Posterior vena cava (tissue), 2 donors: ENCODE measurements around the gene BMAL1. TPM values are rescaled to one million over a fixed set of nuclear protein-coding genes. Genes with fewer than 3 reads are reported as not detected.
"Not testable (repeated sequence)": the region's sequence is repeated elsewhere in the genome, so short reads cannot be mapped to it uniquely, and the experiment has no call there.

Source experiments
- DNase-seq: peaks from one replicate; pipeline ENCODE4 v3.0.0-alpha.2; 2020; ENCODE audit warnings: low spot score
- intact Hi-C, 2 donors: fragments of 100-400 bp; cut with DNase I; formaldehyde crosslinking; loops; one replicate each; pipeline versions ENCODE4 v1.14.1 to v1.14.2; 2022 to 2023
- long read RNA-seq, 2 donors: library from polyadenylated mRNA; unstranded; transcript quantifications; one replicate each; pipeline ENCODE4 v2.0.0, GENCODE V29; 2020 to 2021
- total RNA-seq, 2 donors: library from RNA; stranded (reverse); fragmentation: NEBNext Ultra II Directional; extraction: Animal tissue kit (Norgen Biotek cat#: 25700); gene quantifications; one replicate each; pipeline ENCODE4 v1.2.1, GENCODE V29; 2021
- donor health status: DM: yes; HTN: yes; CAD: no.
- donor health status: DM: yes; HTN: yes; CAD: no.

The BMAL1 gene
- 10 to 100 TPM; 17.6 to 28.4 TPM for total RNA-seq
- long read RNA-seq, donor 1, partial matches to known transcripts, result 2 of 9 reads
- long read RNA-seq, donor 1, other reads (novel, unspliced or antisense), result 5 of 9 reads
- long read RNA-seq, donor 2, partial matches to known transcripts, result 6 of 24 reads
- long read RNA-seq, donor 2, other reads (novel, unspliced or antisense), result 15 of 24 reads

- peak; percentile 90 for DNase-seq
- intact Hi-C loops, result loop anchor here in 1 of 2 donors (10.0 kb wide), 1 partner anchor 57 kb away; no protein-coding TSS in a partner anchor
Observed at GRCh38 chr11:13277768-13278608, at the start of gene BMAL1. Gene BMAL1 (plus strand): TSS chr11:13277790. CDS start chr11:13354309, 76,519 bp downstream.

- DNase-seq, result no peak
- intact Hi-C loops, result no loop called here
Observed at GRCh38 chr11:13228572-13228971, 49.0 kb upstream of the BMAL1 start.

- DNase-seq, result no peak
- intact Hi-C loops, result no loop called here
Observed at GRCh38 chr11:13229136-13229535, 48.5 kb upstream of the BMAL1 start.

- DNase-seq, result peak; percentile 78
- intact Hi-C loops, result no loop called here
Observed at GRCh38 chr11:13229711-13230318, 47.8 kb upstream of the BMAL1 start.

GRCh38 chr11:13233173-13233745 is 44.3 kb upstream of the BMAL1 start:
- no peak for DNase-seq
- intact Hi-C loops, result no loop called here

- no peak for DNase-seq
- intact Hi-C loops, result no loop called here
Observed at GRCh38 chr11:13235895-13236294, 41.7 kb upstream of the BMAL1 start.

GRCh38 chr11:13236626-13237025 is 41.0 kb upstream of the BMAL1 start:
- DNase-seq, result no peak
- intact Hi-C loops, result no loop called here

- DNase-seq, result no peak
- intact Hi-C loops, result no loop called here
Observed at GRCh38 chr11:13237761-13238160, 39.8 kb upstream of the BMAL1 start.

- no peak for DNase-seq
- intact Hi-C loops, result no loop called here
Observed at GRCh38 chr11:13238879-13239514, 38.6 kb upstream of the BMAL1 start.

GRCh38 chr11:13242564-13242963 is 35.0 kb upstream of the BMAL1 start:
- intact Hi-C loops, result no loop called here
- DNase-seq, result no peak

GRCh38 chr11:13247606-13248296 is 29.8 kb upstream of the BMAL1 start:
- intact Hi-C loops, result no loop called here
- no peak for DNase-seq

GRCh38 chr11:13249177-13249576 is 28.4 kb upstream of the BMAL1 start:
- DNase-seq, result no peak
- intact Hi-C loops, result no loop called here

- no peak for DNase-seq
- intact Hi-C loops, result no loop called here
Observed at GRCh38 chr11:13249992-13250391, 27.6 kb upstream of the BMAL1 start.

- intact Hi-C loops, result no loop called here
- no peak for DNase-seq
Observed at GRCh38 chr11:13251966-13252365, 25.6 kb upstream of the BMAL1 start.

- intact Hi-C loops, result no loop called here
Observed at GRCh38 chr11:13252438-13252837, 25.2 kb upstream of the BMAL1 start.

GRCh38 chr11:13256216-13256615 is 21.4 kb upstream of the BMAL1 start:
- intact Hi-C loops, result no loop called here
- DNase-seq, result no peak

More at GRCh38 chr11:13252438-13252837, 25.2 kb upstream of the BMAL1 start:
- no peak for DNase-seq

GRCh38 chr11:13258061-13258460 is 19.5 kb upstream of the BMAL1 start:
- intact Hi-C loops, result not testable (repeated sequence)

GRCh38 chr11:13258855-13259254 is 18.7 kb upstream of the BMAL1 start:
- intact Hi-C loops, result no loop called here
- DNase-seq, result no peak

More at GRCh38 chr11:13258061-13258460, 19.5 kb upstream of the BMAL1 start:
- not testable (repeated sequence) for DNase-seq

GRCh38 chr11:13259374-13259773 is 18.2 kb upstream of the BMAL1 start:
- intact Hi-C loops, result no loop called here
- DNase-seq, result no peak
